Measurements from ENCODE around the gene SLC6A8.

The SLC6A8 gene

DNA sequence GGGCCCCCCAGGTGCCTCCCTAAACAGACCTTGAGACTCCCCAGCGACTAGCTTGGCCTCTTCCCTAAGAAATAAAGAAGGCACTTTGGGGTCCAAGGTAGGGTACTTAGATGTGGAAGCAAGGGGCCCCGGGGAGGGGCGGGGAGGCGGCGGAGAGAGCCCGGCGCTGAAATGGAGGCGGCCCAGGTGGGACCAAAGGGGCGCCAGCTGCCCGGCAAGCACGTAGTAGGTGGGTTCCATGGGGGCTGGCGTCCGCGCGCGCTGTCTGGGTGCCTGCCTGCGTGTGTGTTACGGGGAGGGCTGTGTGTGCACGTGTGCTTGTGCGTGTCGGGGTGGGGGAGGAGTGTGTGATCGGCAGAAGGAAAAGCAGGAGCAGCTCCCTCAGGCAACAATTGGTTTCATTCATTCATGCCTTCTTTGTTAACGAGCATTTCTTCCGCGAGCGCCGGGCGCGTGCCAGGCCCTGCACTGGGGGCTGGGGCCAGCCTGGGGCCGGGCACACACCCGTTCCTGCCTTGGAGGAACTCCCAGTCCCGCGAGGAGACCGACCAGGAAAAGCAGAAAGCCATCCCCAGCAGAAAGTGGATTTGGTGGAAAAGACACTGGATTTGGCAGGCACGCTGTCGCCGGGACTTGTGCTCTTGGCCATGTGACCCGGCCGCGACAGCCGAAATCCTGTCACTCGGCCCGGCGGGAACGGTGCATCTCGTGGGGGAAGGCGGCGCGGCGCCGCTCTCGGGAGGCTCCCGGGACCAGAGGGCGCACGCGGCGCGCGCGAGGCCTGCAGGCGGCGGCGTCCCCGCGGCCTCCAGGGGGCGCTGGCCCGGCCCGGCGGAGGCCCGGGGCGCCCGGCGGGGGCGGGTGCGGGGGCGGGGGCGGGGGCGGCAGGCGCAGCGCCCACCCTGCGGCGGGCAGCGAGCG, 44.0 kb upstream of the SLC6A8 start:
- ChIA-PET CTCF (interaction anchor here (0.6 to 1.5 kb wide), 11 partner anchors 13 to 92 kb away, joined by 3 to 17 read pairs (median 4); no protein-coding TSS in a partner anchor), POLR2A (interaction anchor here (0.9 to 1.2 kb wide), 3 partner anchors 12 to 87 kb away, joined by 3 to 6 read pairs (median 3); no protein-coding TSS in a partner anchor)
- peak; percentile 65 for DNase-seq (ENCODE audit: extremely low spot score)
- TF ChIP-seq L3MBTL2 (conservative IDR thresholded peaks at IDR 0.05) (peak; percentile 81), ARNT (IDR thresholded peaks at IDR 0.05) (no peak)

DNA sequence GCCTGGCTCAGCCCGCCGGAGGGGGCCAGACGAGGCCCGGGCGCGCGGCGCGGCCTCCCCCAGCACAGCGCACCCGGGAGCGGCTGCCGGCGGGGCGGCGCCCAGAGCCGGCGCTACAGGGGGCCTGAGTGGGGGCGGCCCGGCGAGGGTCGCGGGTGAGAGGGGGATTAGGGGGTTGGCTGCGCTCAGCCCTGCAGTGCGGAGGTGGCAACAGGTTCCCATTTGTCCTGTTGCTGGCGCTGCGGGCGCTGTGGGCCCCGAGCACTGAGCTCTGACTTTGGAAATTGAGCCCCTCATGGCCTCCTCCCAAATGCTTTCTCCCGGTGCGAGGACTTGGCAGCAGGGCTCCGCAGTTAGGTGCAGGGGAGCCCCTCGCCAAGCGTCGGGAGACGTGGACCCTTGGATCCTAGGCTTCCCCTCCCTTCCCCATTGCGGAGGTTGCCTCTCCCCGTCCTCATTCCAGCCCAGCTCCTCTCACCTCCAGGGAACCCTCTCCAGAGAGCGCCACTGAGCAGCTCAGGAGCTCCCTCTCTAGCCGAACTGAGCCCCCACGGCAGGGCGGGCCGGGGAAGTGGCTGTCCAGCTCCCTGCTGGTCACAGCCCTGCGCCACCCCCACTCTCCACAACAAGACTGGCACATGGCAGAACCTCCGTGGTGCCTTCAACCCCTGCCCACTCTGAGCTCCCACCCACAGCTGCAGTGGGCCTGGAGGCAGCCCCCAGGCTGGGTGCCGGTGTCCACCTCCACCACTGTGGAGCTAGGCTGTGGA, 43.2 kb upstream of the SLC6A8 start:
- no peak for TF ChIP-seq SP1 (IDR thresholded peaks at IDR 0.05)
- TF ChIP-seq SUZ12 (IDR thresholded peaks at IDR 0.05) = no peak
- no peak for TF ChIP-seq LEF1 (IDR thresholded peaks at IDR 0.05; ENCODE audit: borderline replicate concordance)
- no peak for TF ChIP-seq ARNT (IDR thresholded peaks at IDR 0.05)
- no peak for TF ChIP-seq TARDBP (IDR thresholded peaks at IDR 0.05)
- no peak for TF ChIP-seq L3MBTL2 (conservative IDR thresholded peaks at IDR 0.05)
- TF ChIP-seq HDGF (IDR thresholded peaks at IDR 0.05; ENCODE audit: borderline replicate concordance) = no peak
- TF ChIP-seq, protein P1, sequence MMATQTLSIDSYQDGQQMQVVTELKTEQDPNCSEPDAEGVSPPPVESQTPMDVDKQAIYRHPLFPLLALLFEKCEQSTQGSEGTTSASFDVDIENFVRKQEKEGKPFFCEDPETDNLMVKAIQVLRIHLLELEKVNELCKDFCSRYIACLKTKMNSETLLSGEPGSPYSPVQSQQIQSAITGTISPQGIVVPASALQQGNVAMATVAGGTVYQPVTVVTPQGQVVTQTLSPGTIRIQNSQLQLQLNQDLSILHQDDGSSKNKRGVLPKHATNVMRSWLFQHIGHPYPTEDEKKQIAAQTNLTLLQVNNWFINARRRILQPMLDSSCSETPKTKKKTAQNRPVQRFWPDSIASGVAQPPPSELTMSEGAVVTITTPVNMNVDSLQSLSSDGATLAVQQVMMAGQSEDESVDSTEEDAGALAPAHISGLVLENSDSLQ (IDR thresholded peaks at IDR 0.05) = no peak
- no peak for TF ChIP-seq CTBP1 (IDR thresholded peaks at IDR 0.05; ENCODE audit: borderline replicate concordance)
- no peak for TF ChIP-seq FOXA1 (IDR thresholded peaks at IDR 0.05)
- no peak for TF ChIP-seq ZNF384 (IDR thresholded peaks at IDR 0.05)
- ChIA-PET POLR2A (interaction anchor here (0.8 to 1.2 kb wide), 5 partner anchors 13 to 703 kb away, joined by 3 to 6 read pairs (median 3); no protein-coding TSS in a partner anchor), CTCF (interaction anchor here (0.6 to 1.5 kb wide), 17 partner anchors 8 to 703 kb away, joined by 3 to 17 read pairs (median 4); partner anchors contain the start of gene SLC6A8)
- no peak for DNase-seq (ENCODE audit: extremely low spot score)

DNA sequence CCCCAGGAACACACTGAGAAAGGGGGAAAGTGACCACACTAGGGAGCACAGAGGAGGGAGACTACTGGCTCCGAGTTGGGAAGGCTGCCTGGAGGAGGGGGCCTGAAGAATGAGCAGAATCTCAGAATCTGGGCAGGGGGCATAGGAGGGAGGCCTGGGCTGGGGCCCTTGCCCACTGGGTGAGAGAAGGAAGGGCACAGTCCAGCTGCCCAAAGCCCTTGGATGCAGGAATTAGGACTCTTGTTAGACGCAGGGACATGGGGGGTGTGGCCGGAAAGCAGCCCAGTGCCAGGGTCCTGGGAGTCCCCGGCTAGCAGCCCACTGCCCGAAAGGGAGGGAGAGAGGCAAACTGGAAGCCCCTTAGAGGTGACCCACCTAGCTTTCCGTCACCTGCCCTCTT, 42.6 kb upstream of the SLC6A8 start:
- ChIA-PET CTCF (interaction anchor here (1.0 to 1.5 kb wide), 10 partner anchors 9 to 704 kb away, joined by 3 to 17 read pairs (median 4); partner anchors contain the start of gene SLC6A8), POLR2A (interaction anchor here (0.8 to 2.0 kb wide), 4 partner anchors 46 to 703 kb away, joined by 3 to 7 read pairs (median 3); partner anchors contain the start of gene CCNQ)
- DNase-seq (ENCODE audit: extremely low spot score) = no peak
- TF ChIP-seq NFRKB (IDR thresholded peaks at IDR 0.05) (no peak), HDGF (IDR thresholded peaks at IDR 0.05; ENCODE audit: borderline replicate concordance) (no peak), CTBP1 (IDR thresholded peaks at IDR 0.05; ENCODE audit: borderline replicate concordance) (no peak), SP1 (IDR thresholded peaks at IDR 0.05) (no peak), FOXK2 (IDR thresholded peaks at IDR 0.05) (no peak), L3MBTL2 (conservative IDR thresholded peaks at IDR 0.05) (no peak), SUZ12 (IDR thresholded peaks at IDR 0.05) (no peak), FOXA1 (IDR thresholded peaks at IDR 0.05) (no peak), ELF4 (IDR thresholded peaks at IDR 0.05) (no peak), ZNF384 (IDR thresholded peaks at IDR 0.05) (no peak), ARNT (IDR thresholded peaks at IDR 0.05) (no peak), TARDBP (IDR thresholded peaks at IDR 0.05) (no peak), BHLHE40 (IDR thresholded peaks at IDR 0.05; ENCODE audit: borderline replicate concordance) (no peak), FOXM1 (IDR thresholded peaks at IDR 0.05; ENCODE audit: borderline replicate concordance) (no peak)

DNA sequence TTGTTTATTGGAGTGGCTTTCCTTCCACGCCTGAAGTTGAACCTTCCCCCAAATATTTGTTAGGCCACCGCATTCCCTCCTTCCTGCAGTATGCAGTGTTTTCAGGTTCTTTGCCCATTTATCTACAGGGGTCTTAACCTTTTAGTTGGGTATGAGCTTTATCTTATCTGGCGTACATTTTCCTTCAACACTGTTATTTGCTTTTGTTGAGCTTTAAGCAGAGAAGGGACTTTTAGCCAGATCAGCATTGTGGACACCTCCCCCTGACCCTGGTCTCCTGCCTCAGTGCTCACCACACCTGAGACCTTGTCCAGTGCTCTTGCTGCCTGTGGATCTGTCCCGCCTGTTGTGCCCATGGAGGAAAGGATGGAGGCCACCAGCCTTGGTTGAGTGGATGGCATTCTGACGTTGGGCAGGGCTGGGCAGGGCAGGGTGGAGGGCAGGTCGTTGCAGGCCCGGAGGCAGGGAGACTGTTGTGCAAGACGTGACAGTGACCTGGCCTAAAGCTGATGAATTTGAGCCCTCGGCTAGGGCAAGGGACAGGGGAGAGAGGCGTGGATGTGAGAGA, 41.7 kb upstream of the SLC6A8 start:
- DNase-seq (ENCODE audit: extremely low spot score) = no peak

More for the DNA sequence above, 41.7 kb upstream of the SLC6A8 start:
- TF ChIP-seq BHLHE40 (IDR thresholded peaks at IDR 0.05; ENCODE audit: borderline replicate concordance) (no peak), ELF4 (IDR thresholded peaks at IDR 0.05) (no peak), NFRKB (IDR thresholded peaks at IDR 0.05) (no peak), CTBP1 (IDR thresholded peaks at IDR 0.05; ENCODE audit: borderline replicate concordance) (no peak), LEF1 (IDR thresholded peaks at IDR 0.05; ENCODE audit: borderline replicate concordance) (no peak), L3MBTL2 (conservative IDR thresholded peaks at IDR 0.05) (no peak), TARDBP (IDR thresholded peaks at IDR 0.05) (no peak), ZNF384 (IDR thresholded peaks at IDR 0.05) (no peak), FOXM1 (IDR thresholded peaks at IDR 0.05; ENCODE audit: borderline replicate concordance) (no peak), FOXA1 (IDR thresholded peaks at IDR 0.05) (no peak), HDGF (IDR thresholded peaks at IDR 0.05; ENCODE audit: borderline replicate concordance) (no peak), FOXK2 (IDR thresholded peaks at IDR 0.05) (no peak), ARNT (IDR thresholded peaks at IDR 0.05) (no peak), SP1 (IDR thresholded peaks at IDR 0.05) (no peak), SUZ12 (IDR thresholded peaks at IDR 0.05) (no peak)
- TF ChIP-seq, protein P1 (IDR thresholded peaks at IDR 0.05) = no peak
- POLR2A ChIA-PET = interaction anchor here (2.0 kb wide), 1 partner anchor 46 kb away, joined by 7 read pairs; the partner anchor contains the start of gene CCNQ
- CTCF ChIA-PET = interaction anchor here (0.9 to 1.5 kb wide), 4 partner anchors 10 to 107 kb away, joined by 3 to 6 read pairs (median 4); no protein-coding TSS in a partner anchor

Data from HEK293T (cell line).